ENCODE measurements around the gene ARID3B.
A peak's percentile ranks its signal among the peaks of the same experiment; 100 is the strongest.
"Not testable (repeated sequence)": the region's sequence is repeated elsewhere in the genome, so short reads cannot be mapped to it uniquely, and the experiment has no call there.

The ARID3B gene

GRCh38 chr15:74535388-74536084 lies 5.5 kb upstream of the ARID3B start:
- TF ChIP-seq, protein P1, sequence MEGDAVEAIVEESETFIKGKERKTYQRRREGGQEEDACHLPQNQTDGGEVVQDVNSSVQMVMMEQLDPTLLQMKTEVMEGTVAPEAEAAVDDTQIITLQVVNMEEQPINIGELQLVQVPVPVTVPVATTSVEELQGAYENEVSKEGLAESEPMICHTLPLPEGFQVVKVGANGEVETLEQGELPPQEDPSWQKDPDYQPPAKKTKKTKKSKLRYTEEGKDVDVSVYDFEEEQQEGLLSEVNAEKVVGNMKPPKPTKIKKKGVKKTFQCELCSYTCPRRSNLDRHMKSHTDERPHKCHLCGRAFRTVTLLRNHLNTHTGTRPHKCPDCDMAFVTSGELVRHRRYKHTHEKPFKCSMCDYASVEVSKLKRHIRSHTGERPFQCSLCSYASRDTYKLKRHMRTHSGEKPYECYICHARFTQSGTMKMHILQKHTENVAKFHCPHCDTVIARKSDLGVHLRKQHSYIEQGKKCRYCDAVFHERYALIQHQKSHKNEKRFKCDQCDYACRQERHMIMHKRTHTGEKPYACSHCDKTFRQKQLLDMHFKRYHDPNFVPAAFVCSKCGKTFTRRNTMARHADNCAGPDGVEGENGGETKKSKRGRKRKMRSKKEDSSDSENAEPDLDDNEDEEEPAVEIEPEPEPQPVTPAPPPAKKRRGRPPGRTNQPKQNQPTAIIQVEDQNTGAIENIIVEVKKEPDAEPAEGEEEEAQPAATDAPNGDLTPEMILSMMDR (IDR thresholded peaks at IDR 0.05; ENCODE audit: insufficient read depth, low read length), result no peak
- TF ChIP-seq REST (IDR thresholded peaks at IDR 0.05; ENCODE audit: insufficient replicate concordance, low read depth) (no peak), SPI1 (IDR thresholded peaks at IDR 0.05; ENCODE audit: borderline replicate concordance, low read depth) (no peak), GABPA (IDR thresholded peaks at IDR 0.05; ENCODE audit: low read depth) (no peak), POLR2AphosphoS5 (IDR thresholded peaks at IDR 0.05; ENCODE audit: low read depth) (no peak)
- no peak overlapping the region; the same call in 1 of the 2 replicates for H3K27ac ChIP-seq (replicated peaks)
- peak in 1 of 2 experiments; percentile 25 for DNase-seq (ENCODE audit: low read depth in 1 of 2, low spot score in 1 of 2)

DNA sequence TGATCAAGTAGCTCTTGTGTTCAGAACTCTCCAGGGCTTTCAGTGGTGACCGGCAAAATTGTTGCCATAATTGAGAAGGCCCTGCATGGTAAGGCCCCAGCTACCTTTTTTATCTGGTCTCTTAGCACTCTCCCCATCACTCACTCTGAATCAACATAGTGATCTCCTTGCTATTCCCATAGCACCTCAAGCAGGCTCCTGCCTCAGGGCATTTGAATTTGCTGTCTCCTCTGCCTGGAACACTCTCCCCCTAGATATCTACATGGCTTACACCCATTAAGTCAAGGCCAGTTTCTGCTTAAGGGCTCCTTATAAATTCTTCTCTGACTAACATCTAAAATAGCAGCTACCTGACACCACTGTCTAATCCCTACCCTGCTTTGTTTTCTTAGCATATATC lies 3.3 kb upstream of the ARID3B start:
- Histone ChIP-seq H3K27me3 (ENCODE audit: insufficient read depth, poor library complexity, severe bottlenecking) (no peaks in the 10 kb centered on the region), H3K4me3 (replicated peaks; ENCODE audit: insufficient read depth, low read length) (no peak overlapping the region), H3K27ac (replicated peaks) (no peak overlapping the region)
- TF ChIP-seq POLR2AphosphoS5 (IDR thresholded peaks at IDR 0.05; ENCODE audit: low read depth) (no peak), REST (IDR thresholded peaks at IDR 0.05; ENCODE audit: insufficient replicate concordance, low read depth) (no peak), SPI1 (IDR thresholded peaks at IDR 0.05; ENCODE audit: borderline replicate concordance, low read depth) (no peak)
- DNase-seq (ENCODE audit: low read depth in 1 of 2, low spot score in 1 of 2), result no peak

More at GRCh38 chr15:74535388-74536084, 5.5 kb upstream of the ARID3B start:
- no peaks in the 10 kb centered on the region for H3K27me3 ChIP-seq (ENCODE audit: insufficient read depth, poor library complexity, severe bottlenecking)
- H3K4me3 ChIP-seq (replicated peaks; ENCODE audit: insufficient read depth, low read length), result no peak overlapping the region

- not testable (repeated sequence) for H3K27ac ChIP-seq (replicated peaks); DNase-seq (ENCODE audit: low read depth in 1 of 2, low spot score in 1 of 2); H3K4me3 ChIP-seq (replicated peaks; ENCODE audit: insufficient read depth, low read length); H3K27me3 ChIP-seq (ENCODE audit: insufficient read depth, poor library complexity, severe bottlenecking)
Measured at GRCh38 chr15:74539521-74539920, 1.5 kb upstream of the ARID3B start.

DNA sequence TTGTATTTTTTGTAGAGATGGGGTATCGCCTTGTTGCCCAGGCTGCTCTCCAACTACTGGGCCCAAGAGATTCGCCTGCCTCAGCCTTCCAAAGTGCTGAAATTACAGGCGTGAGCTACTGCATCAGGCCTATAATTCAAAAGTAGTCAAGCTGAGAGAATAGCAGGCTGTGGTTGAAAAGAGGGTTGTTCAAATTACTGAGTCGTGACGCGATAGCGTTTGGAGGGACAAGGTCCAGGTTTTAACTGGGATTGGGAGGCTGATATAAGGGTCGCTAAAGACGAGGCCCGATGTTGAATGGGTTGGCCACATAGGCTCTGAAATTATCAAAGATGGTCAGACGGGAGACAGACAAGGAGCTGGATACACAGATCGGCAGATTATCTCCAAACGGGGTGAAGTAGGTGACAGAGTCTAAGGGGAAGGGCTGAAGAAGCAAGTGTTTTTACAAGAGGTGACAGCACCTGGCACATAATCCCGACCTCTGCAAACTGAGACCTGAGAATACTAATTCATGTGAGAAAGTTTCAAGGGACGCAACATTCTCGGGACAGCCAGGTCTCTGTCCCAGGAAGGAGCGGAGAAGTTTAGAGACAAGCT lies 759 bp upstream of the ARID3B start:
- no peak for TF ChIP-seq GABPA (IDR thresholded peaks at IDR 0.05; ENCODE audit: low read depth)
- peak; percentile 76 for TF ChIP-seq REST (IDR thresholded peaks at IDR 0.05; ENCODE audit: insufficient replicate concordance, low read depth)
- H3K27me3 ChIP-seq (ENCODE audit: insufficient read depth, poor library complexity, severe bottlenecking), result no peaks in the 10 kb centered on the region
- H3K27ac ChIP-seq (replicated peaks), result peak overlapping the region; percentile 89
- DNase-seq (ENCODE audit: low read depth in 1 of 2, low spot score in 1 of 2), result peak in 1 of 2 experiments; percentile 7
- peak overlapping the region; percentile 64 for H3K4me3 ChIP-seq (replicated peaks; ENCODE audit: insufficient read depth, low read length)

Data from HL-60 (cell line).